GM06990 (cell line): ENCODE data around the gene PDE4C.

Experiments
- DNase-seq: peaks from one replicate; pipeline ENCODE4 v3.0.0-alpha.2; 2011; ENCODE audit not compliant: insufficient read length; ENCODE audit errors: extremely low read depth
- H3K27me3 ChIP-seq: replicated peaks from 2 replicates; pipeline ENCODE4 v1.6.0; 2011; ENCODE audit warnings: low read length; ENCODE audit not compliant: control insufficient read depth, insufficient read depth
- H3K36me3 ChIP-seq: 2 replicates; pipeline ENCODE4 v1.5.1; 2011; ENCODE audit warnings: low read length; ENCODE audit not compliant: control insufficient read depth, insufficient read depth
- H3K4me3 ChIP-seq: replicated peaks from 2 replicates; pipeline ENCODE4 v1.5.1; 2011; ENCODE audit warnings: low read depth, mild to moderate bottlenecking, control low read depth, low read length
- TF ChIP-seq, protein P1 (sequence below): IDR thresholded peaks from 2 replicates; pipeline ENCODE4 v1.5.1; 2011; ENCODE audit warnings: low read length, control low read depth, mild to moderate bottlenecking, inconsistent platforms; ENCODE audit not compliant: insufficient read depth, poor library complexity, severe bottlenecking

PDE4C gene

DNA sequence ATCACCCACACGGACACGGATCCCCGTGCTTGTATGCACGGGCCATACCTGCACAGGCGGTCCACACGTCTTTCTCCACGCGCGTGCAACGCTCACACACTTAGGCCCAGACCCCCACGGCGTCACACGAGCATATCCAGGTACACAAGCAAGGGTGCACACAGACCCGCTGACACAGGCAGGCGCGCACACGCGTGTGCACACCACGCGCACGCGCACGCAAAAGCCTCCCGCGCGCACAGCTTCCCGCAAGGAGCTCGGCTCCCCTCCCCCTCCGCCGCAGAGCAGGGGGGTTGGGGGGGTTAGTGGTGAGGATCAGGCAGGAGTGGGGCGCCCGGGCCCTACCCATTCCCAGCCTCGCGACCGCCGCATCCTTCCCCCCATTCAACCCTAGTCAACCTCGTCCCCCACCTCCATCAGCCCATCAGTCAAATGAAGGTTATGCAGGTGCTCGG is 22.8 kb downstream of the PDE4C start:
- no peak for DNase-seq
- TF ChIP-seq, protein P1, sequence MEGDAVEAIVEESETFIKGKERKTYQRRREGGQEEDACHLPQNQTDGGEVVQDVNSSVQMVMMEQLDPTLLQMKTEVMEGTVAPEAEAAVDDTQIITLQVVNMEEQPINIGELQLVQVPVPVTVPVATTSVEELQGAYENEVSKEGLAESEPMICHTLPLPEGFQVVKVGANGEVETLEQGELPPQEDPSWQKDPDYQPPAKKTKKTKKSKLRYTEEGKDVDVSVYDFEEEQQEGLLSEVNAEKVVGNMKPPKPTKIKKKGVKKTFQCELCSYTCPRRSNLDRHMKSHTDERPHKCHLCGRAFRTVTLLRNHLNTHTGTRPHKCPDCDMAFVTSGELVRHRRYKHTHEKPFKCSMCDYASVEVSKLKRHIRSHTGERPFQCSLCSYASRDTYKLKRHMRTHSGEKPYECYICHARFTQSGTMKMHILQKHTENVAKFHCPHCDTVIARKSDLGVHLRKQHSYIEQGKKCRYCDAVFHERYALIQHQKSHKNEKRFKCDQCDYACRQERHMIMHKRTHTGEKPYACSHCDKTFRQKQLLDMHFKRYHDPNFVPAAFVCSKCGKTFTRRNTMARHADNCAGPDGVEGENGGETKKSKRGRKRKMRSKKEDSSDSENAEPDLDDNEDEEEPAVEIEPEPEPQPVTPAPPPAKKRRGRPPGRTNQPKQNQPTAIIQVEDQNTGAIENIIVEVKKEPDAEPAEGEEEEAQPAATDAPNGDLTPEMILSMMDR: no peak
- peaks cover 6% of the 10 kb centered on the region for H3K36me3 ChIP-seq
- peak overlapping the region; percentile 84 for H3K4me3 ChIP-seq
- no peaks in the 10 kb centered on the region for H3K27me3 ChIP-seq

DNA sequence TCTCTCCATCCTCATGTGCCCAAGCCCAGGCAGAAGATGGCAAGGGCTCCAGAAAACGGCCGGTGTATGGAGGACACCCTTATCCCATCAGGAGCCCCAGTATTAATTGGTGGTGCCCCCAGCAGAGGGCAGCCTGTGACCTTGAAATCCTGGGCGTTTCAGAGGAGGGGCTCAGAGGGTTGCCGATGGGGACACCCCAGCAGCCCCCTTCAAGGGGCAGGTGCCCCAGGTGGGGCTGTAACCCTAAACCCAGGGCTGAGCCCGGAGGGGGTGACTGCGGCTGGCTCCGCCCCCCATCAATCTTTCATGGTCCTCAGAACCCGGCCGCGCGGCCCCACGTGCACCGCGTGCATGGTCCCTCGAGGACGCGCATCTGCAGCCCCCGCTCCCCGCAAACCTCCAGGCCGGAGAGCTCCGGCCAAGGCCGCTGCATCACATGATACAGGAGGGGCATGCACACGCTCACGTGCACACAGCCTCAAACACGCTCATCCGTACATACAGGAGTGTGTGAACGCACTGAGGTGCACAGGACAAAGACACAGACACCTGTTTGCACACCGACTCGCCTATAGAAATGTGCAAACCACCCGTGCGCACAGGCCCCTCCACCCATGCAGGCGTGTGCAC is 23.3 kb downstream of the PDE4C start:
- DNase-seq: peak; percentile 65
- Histone ChIP-seq H3K27me3 (no peaks in the 10 kb centered on the region), H3K36me3 (peaks cover 7% of the 10 kb centered on the region), H3K4me3 (peak overlapping the region; percentile 84)
- TF ChIP-seq, protein P1: peak; percentile 60

DNA sequence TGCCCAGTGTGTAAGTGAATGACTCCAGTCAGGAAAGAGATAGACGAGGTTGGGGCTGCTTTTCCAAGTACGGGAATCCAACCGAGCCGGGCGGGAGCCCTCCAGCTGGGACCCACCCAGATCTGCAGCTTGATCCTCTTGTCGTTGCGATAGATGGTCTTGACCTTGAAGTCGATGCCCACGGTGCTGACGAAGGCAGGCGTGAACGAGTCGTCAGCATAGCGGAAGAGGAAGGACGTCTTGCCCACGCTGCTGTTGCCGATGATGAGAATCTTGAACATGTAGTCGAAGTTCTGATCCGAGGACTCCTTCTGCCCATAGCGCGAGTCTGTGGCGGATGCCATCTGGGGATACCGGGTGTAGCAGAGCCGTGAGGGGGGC is 23.9 kb downstream of the PDE4C start:
- H3K27me3 ChIP-seq: no peaks in the 10 kb centered on the region
- TF ChIP-seq, protein P1: no peak
- no peak for DNase-seq
- H3K4me3 ChIP-seq: no peak overlapping the region
- peaks cover 9% of the 10 kb centered on the region for H3K36me3 ChIP-seq

DNA sequence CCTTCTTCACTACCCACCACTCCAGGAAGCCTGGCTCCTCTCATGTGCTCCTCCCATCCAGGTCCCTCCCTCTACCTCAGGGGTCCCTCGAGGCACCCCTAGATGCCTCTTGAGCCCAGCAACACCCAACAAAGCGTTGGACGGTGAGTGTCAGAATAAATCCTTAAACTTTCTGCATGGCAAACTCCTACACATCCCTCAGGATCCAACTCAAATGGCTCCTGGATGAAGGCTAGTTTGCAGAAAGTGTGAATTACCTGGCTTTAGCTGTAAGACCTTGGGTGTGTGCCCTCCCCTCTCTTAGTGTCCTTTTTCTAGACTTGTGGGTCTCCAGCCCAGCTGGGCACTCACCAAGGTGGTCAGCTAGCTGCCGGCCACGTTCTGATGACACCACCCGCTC is 27.9 kb downstream of the PDE4C start:
- Histone ChIP-seq H3K4me3 (no peak overlapping the region), H3K36me3 (peaks cover 17% of the 10 kb centered on the region), H3K27me3 (no peaks in the 10 kb centered on the region)
- no peak for DNase-seq
- TF ChIP-seq, protein P1: no peak

DNA sequence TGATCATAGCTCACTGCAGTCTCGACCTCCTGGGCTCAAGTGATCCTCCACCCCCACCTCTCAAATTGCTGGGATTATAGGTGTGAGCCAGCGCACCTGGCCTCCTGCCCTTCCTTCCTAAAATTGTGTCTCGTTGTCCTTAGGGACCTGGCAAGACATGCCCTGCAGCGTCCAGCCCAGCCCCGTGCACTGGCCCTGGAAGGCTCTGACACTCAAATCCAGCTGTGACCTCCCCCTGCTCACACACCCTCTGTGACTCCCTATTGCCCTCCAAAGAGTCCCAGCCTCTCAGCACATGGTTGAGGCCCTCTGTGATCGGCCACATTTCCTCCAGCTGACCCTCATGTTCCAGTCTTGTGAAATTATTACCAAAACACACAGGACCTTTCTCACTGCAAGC is 28.3 kb downstream of the PDE4C start:
- DNase-seq: no peak
- peaks cover 17% of the 10 kb centered on the region for H3K36me3 ChIP-seq
- TF ChIP-seq, protein P1: no peak
- H3K27me3 ChIP-seq: no peaks in the 10 kb centered on the region
- no peak overlapping the region for H3K4me3 ChIP-seq

DNA sequence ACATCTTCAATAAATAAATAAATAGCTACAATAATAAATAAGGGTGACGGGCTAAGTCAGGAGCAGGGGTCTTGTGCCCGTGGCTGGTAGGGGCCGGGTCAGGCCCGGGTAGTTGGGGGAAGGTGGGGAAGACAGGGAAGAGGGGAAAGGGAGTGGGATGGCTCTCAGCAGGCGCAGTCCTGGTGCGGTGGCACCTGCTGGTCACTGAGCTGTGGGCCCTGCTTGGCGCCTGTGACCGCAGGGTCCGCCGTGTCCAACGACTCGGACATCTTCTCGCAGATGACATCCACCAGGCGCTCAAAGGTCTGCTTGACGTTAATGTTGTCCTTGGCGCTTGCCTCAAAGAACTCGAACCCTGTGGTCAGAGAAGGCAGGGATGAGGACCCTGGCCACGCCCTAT is 28.9 kb downstream of the PDE4C start:
- Histone ChIP-seq H3K4me3 (no peak overlapping the region), H3K36me3 (peaks cover 17% of the 10 kb centered on the region), H3K27me3 (no peaks in the 10 kb centered on the region)
- TF ChIP-seq, protein P1: no peak
- no peak for DNase-seq
